ENCODE measurements around the gene COP1.

DNA sequence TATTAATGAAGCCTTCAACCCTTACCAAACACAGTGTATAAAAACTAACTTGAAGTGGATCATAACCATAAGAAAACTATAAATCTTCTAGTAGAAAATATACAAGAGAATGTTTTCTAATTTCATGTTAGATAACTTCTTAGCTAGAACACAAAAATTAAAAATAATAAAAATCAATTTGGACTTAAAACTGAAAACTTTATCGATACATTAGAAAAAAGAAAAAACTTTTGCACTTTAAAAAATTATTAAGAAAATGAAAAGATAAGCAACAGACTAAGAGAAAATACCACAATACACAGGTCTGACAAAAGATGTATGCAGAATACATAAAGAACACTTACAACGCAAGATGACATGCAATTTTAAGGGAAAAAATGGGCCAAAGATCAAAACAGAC lies 8.7 kb downstream of the COP1 start:
- TF ChIP-seq RARB (CRISPR knock-in tag; IDR thresholded peaks at IDR 0.05) (no peak), ZFP3 (CRISPR knock-in tag; IDR thresholded peaks at IDR 0.05) (no peak), CSDC2 (CRISPR knock-in tag; IDR thresholded peaks at IDR 0.05) (no peak), ZFP30 (CRISPR knock-in tag; IDR thresholded peaks at IDR 0.05) (no peak), TCF4 (CRISPR knock-in tag; IDR thresholded peaks at IDR 0.05; ENCODE audit: borderline replicate concordance) (no peak), ARNTL (CRISPR knock-in tag; IDR thresholded peaks at IDR 0.05; ENCODE audit: borderline replicate concordance, low read depth) (no peak), OSR1 (CRISPR knock-in tag; IDR thresholded peaks at IDR 0.05) (no peak)
- TF ChIP-seq, protein P1, sequence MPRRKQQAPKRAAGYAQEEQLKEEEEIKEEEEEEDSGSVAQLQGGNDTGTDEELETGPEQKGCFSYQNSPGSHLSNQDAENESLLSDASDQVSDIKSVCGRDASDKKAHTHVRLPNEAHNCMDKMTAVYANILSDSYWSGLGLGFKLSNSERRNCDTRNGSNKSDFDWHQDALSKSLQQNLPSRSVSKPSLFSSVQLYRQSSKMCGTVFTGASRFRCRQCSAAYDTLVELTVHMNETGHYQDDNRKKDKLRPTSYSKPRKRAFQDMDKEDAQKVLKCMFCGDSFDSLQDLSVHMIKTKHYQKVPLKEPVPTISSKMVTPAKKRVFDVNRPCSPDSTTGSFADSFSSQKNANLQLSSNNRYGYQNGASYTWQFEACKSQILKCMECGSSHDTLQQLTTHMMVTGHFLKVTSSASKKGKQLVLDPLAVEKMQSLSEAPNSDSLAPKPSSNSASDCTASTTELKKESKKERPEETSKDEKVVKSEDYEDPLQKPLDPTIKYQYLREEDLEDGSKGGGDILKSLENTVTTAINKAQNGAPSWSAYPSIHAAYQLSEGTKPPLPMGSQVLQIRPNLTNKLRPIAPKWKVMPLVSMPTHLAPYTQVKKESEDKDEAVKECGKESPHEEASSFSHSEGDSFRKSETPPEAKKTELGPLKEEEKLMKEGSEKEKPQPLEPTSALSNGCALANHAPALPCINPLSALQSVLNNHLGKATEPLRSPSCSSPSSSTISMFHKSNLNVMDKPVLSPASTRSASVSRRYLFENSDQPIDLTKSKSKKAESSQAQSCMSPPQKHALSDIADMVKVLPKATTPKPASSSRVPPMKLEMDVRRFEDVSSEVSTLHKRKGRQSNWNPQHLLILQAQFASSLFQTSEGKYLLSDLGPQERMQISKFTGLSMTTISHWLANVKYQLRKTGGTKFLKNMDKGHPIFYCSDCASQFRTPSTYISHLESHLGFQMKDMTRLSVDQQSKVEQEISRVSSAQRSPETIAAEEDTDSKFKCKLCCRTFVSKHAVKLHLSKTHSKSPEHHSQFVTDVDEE (CRISPR knock-in tag; IDR thresholded peaks at IDR 0.05): no peak
- TF ChIP-seq, protein P2, sequence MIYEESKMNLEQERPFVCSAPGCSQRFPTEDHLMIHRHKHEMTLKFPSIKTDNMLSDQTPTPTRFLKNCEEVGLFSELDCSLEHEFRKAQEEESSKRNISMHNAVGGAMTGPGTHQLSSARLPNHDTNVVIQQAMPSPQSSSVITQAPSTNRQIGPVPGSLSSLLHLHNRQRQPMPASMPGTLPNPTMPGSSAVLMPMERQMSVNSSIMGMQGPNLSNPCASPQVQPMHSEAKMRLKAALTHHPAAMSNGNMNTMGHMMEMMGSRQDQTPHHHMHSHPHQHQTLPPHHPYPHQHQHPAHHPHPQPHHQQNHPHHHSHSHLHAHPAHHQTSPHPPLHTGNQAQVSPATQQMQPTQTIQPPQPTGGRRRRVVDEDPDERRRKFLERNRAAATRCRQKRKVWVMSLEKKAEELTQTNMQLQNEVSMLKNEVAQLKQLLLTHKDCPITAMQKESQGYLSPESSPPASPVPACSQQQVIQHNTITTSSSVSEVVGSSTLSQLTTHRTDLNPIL (CRISPR knock-in tag; IDR thresholded peaks at IDR 0.05; ENCODE audit: low read depth): no peak

All from SK-N-SH treated with all-trans-retinoic acid at 6 μM for 48 hours (cell line).